GM23248 (cell line): ENCODE data around the gene DMWD.

Source experiments
- EZH2 ChIP-seq: fragments of 200-600 bp; sonication (generic); IDR thresholded peaks from 2 replicates; pipeline ENCODE4 v1.6.1; 2018; ENCODE audit warnings: antibody characterized with exemption, mild to moderate bottlenecking; ENCODE audit not compliant: insufficient read depth, poor library complexity, severe bottlenecking
- EZH2phosphoT487 ChIP-seq: fragments of 200-600 bp; sonication (generic); IDR thresholded peaks from 2 replicates; pipeline ENCODE4 v1.6.1; 2018; ENCODE audit warnings: antibody characterized with exemption, moderate library complexity, mild to moderate bottlenecking, low read depth; ENCODE audit not compliant: insufficient read depth

DNA sequence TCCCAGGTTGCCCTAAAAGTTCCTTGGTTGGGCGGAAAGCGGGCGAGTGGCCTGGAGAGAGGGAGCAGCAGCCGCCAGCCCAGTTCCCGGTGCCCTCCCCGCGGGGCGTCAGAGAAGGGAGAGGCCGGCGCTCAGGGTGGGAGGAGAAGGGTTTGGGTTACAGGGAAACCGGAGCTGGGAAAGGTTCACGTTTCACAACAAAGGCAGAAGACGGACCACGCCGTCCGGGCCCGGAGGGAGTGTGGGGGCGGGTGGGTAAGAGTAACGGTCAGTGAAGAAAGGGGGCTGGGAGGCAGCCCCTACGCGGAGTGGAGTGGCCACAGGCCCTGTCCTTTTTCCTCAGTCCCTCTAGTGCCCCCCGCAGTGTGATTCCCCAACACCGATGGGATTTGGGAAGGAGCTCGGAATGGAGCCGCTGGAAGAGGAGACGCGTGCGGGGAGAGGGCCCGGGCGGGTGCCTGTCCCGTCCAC, 25.2 kb downstream of the DMWD start:
- TF ChIP-seq EZH2phosphoT487 (no peak), EZH2 (no peak)
